ENCODE measurements around the gene CADPS.

CADPS gene

DNA sequence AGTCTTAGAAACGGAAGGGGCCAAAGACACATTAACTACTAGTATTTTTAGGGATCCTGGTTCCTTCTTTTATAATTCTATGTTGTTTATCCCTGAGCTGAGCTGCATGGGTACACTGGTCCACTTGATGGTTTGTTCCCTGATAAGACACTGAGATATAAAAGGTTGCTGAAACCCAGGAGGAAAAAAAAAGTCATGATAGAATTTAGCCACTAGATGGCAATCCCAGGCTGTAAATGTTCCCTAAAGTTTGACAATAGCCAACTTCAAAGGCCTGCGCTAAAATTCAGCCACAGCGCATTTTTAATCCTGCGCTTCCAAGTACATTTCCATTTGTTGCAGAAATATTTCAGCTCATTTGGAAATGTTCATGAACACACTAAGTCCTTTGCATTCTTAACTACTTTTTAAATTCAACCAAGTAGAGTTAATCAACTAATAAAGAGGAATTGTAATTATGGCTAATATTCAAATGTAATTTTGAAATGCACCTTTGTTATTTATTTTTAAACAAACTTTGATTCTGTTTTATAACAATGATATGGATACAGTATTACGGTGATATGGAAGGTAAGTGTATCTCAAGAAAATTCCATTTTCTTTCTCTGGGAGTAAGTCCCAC, 252.6 kb downstream of the CADPS start:
- no peak for DNase-seq

GRCh38 chr3:62621925-62622324, 253.3 kb downstream of the CADPS start:
- no peak for DNase-seq

DNA sequence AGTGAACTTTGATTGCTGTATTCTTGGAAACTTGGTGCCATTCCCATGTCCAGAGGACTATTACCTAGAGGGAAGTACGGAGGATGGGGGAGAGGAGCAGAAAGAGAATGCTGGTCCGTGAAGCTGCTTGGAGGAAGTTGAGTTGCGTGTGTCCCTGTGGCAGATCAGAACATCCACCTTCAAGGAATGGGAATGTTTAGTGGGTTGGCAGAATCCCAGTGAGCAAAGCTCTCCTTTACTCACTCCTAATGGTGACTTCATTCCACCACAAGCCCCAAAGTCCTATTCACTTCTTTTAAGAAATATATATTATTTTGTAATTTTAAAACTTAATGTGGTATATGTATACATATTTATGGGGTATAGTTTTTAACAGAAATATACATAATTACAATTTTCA, 254.0 kb downstream of the CADPS start:
- no peak for DNase-seq

DNA sequence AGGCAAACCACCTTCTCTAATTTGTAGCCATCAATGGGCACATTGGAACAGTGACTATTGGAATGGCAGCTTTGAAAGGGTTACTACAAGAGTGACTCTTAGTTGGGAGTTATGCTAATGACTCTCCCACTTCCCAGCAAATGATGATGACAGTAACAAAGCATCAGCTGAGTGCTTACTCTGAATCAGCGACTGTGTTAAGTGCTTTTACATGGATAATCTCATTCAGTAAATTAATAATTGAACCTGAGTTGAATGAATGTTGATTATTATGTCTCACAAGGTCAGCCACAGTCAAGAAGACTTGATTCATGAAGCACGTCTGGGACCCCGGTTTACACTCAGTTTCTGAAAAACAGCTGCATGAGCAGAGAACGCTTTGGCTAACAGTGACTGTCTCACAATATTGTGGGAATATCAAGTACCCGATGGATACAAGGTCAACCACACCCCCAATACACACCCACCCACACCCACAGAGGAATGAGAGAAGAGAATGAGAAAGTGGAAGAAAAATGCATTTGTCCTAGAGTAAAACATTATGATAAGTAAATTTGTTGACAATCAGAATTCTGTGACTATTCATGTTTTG, 259.9 kb downstream of the CADPS start:
- DNase-seq, result no peak

DNA sequence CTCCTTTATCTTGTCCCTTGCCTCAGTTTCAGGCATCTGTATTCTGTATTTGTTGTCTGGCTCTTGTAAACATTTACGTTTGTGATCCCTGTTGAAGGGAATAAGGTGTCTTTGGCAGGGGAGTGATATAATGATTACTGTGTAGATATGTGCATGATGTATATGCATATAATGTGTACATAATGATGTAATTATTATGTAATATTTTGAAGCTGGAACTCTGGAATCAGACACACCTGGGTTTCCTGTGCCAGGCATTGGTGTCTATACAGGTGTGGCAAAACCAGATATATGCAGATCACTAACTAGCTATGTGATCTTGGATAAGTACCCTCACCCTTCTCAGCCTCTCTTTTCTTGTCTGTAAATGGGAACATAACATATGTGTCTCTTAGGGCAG, 260.7 kb downstream of the CADPS start:
- no peak for DNase-seq

DNA sequence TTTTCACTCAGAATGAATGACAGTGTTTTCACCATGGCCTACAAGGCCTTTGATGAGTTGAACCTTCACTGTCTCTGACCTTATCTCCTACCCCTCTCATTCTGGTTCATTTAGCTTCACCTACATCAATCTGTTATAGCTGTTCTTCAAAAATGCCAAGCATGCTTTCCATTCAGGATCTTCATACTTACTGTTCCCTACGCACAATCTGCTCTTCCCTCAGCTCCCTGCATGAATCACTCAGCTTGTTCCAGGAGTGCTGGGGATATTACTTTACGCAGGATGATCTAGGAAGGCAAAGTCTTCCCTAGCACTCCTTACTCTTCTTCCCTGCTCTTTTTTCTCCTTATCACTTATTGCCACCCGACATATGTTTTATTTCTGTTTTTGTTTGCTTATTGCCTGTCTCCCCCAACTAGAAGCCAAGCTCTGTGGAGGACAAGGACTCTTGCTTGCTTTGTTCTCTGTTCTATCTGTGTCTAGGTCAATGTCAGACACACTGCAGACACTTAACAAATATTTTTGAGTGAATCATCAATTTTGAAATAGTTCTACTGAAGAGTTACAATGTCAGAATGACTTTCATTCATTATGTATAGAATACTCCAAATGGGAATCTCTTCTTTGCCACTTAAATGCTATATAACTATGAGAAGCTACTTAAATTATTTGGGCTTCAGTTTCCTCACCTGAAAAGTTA, 263.5 kb downstream of the CADPS start:
- DNase-seq, result no peak

GRCh38 chr3:62607287-62608029, 267.8 kb downstream of the CADPS start:
- no peak for DNase-seq

DNA sequence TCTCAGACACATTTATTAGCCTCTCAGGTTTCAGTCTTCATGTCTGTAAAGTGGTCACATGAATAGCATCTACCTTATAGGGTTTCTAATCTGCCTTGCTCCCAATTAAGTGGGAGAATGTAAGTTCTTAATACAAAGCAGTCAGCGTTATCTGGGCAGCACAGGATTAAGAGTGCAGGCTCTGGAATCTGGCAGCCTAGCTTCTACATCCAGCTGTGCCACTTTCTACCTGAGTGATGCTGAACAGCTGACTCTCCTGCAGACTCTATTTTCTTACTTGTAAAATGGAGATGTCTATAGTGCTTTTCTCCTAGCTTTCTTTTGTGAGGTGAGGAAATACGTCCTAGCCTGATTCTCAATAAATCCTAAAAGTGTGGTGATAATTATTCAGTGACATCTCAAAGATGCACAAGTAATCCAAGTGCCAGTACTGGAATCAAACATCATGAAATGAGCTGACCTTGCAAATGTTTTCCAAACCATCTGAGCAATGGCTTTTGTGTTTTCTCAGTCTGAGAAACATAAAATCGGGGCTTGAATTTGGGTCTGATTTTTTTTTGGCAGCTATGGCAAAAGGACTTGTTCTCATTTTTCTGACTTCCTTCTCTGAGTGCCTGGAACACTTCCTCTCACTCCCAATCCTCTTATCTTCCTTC, 269.7 kb downstream of the CADPS start:
- no peak for DNase-seq

GRCh38 chr3:62604751-62605351, 270.4 kb downstream of the CADPS start:
- no peak for DNase-seq

GRCh38 chr3:62604298-62604697, 270.9 kb downstream of the CADPS start:
- DNase-seq, result peak; percentile 41

DNA sequence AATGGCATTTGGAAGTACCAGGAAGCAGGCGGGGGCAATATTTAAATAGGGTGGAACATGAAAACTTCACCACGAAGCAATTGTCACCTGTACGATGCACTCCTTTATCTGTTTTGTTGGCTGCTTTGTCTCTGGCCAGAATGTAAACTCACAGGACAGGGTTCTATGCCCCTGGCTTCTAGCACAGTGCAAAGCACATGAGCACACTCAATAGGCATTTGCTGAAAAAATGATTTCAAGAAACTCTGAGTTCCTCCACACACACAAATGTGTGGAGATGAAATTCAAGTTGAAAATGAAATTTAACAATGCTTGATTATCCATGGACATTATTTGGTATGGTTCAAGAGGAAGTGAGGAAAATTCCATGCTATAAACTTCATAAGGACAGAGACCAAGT, 272.2 kb downstream of the CADPS start:
- no peak for DNase-seq

- DNase-seq, result no peak
These were observed 273.0 kb downstream of the CADPS start for GRCh38 chr3:62602129-62602770.

DNA sequence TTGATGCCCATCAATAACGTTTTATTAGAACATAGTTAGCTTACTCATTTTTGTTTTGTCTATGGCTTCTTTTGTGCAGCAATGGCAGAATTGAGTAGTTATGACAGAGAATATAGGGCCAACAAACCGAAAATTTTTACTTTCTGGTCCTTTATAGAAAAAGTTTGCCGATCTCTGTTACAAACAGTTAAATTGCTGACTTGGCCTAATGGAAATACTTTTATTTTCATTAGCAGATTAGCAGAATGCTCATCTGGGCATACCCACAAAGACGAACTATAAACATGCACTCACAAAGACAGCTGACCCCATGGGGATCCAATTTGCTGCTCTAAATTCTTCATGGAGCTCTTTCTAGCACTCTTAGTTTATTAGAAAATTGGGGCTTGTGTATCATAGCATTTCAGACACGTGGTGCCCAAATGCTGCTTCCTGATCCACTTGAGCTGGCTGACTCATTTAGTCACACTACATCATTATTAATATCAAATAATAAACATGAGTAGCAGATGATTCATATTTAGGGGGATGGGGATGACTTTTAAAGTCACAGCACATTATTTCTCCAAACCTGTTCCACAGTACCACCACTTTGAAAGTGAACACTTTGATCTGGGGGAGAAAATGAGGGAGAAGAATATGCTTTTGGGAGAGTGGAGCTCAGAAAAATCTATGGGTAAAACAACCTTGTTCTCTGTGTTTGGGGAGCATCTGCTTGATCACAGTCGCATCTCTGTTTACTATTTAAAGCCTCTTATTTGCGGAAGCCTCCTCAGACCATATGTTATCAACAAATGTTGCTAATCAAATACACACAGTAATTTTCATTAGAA, 273.8 kb downstream of the CADPS start:
- no peak for DNase-seq

- no peak for DNase-seq
These were observed 275.2 kb downstream of the CADPS start for GRCh38 chr3:62600033-62600432.

DNA sequence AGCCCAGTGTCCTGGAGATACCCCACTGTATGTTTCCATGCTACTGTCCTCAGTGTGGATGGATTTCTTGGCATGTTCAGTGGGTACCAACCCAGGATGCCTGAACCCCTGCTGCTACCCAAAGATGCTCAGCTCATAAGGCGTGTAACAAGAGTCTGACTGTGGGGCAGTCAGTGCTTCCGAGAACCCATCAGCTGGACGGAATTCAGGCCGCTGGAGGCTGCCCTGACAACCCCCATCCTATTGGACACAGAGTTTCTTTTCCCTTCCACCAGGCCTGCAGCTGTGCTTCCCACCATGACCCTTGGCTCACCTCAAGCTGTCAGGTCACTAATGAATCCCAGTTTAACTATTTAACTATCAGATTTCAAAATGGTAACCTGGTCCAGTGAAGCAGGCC, 277.7 kb downstream of the CADPS start:
- DNase-seq, result no peak

DNA sequence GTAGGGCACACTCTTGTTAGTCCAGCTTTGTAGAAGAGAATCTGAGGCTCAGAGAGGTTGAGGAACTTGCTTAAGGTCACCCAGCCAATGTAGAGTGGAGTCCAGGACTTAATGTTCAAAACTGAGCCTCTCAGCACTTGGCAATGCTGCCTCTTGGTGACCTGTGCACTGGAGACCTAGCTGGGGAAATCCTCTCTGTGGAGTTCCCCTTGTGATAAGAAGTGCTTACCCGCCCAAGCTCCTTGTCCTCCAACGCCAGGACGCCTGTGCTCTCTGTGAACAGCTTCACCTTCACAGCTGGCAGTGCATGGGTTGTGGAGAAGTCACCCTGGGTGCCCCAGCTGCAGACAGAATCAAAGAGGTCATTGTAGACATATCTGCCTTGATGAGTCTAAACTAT, 282.8 kb downstream of the CADPS start:
- no peak for DNase-seq

- DNase-seq, result no peak
These were observed 286.1 kb downstream of the CADPS start for GRCh38 chr3:62589078-62589477.

DNA sequence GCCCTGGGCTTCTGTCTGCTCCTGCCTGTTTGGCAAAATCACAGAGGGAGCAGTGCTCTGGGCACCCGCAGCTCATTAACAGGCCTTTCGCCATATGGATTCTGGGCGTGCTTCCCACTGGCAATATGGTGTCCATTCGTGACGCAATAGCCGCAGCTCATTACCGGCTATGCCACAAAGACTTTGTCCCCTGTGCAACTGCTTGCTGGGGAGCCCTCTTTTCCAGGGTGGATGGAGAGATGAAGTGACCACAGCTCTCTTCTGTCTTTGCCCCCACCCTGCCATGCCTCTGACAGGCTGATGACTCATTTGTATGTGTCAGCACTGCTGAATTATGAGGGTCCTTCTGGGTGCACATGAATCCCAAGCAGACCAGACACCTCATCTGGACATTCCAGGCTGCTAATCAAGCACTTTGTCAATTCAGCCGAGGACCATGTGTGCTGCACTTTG, 287.6 kb downstream of the CADPS start:
- DNase-seq, result no peak

GRCh38 chr3:62587169-62587568, 288.0 kb downstream of the CADPS start:
- DNase-seq, result no peak

DNA sequence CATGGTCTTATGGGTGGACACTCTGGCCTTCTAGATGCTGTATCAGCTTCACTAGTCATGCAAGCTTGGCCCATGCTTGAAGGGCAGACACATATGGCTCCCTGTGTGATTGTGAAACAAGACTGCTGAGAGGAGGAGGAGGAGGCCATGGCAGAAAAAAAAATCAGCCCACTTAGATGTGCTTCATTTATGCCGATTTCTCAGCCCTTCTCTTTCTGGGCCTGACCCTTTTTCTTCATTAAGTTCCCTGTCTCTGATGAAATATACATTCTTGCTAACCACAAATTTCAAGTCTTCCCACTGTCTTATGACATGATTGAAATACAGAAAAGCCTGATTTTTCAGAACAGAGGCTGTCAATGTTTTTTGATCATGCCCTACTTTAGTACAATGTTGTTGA, 288.9 kb downstream of the CADPS start:
- no peak for DNase-seq

GRCh38 chr3:62585861-62586260, 289.4 kb downstream of the CADPS start:
- DNase-seq, result no peak

Data from amniotic stem cell (primary cell).